DOHH2 (cell line): ENCODE measurements around the gene LRTM2.

ENCODE experiments used
- CTCF ChIP-seq: fragments of 200-600 bp; sonication (generic); IDR thresholded peaks from one replicate; pipeline ENCODE4 v1.5.1; 2014; ENCODE audit warnings: antibody characterized with exemption, mild to moderate bottlenecking, low read depth, low read length; ENCODE audit not compliant: poor library complexity, severe bottlenecking
- EZH2phosphoT487 ChIP-seq: fragments of 200-600 bp; sonication (generic); IDR thresholded peaks from 2 replicates; pipeline ENCODE4 v1.6.1; 2017; ENCODE audit warnings: borderline replicate concordance, mild to moderate bottlenecking, antibody characterized with exemption, low read length, moderate library complexity, mixed read lengths

- TF ChIP-seq CTCF (no peak), EZH2phosphoT487 (no peak)
These were observed 12.1 kb upstream of the LRTM2 start for GRCh38 chr12:1808036-1808797.
